ENCODE measurements around the gene NBR1.

- TF ChIP-seq CTCF (optimal IDR thresholded peaks at IDR 0.05 in 1 of 3, IDR thresholded peaks at IDR 0.05 in 1 of 3, conservative IDR thresholded peaks at IDR 0.05 in 1 of 3; ENCODE audit: extremely low read depth in 1 of 3, insufficient read depth in 2 of 3, low read length in 3 of 3), result no peak
- TF ChIP-seq EZH2 (IDR thresholded peaks at IDR 0.05; ENCODE audit: low read length), result no peak
Observed at GRCh38 chr17:43170766-43171585, at the start of gene NBR1.

Data from keratinocyte (primary cell).